ENCODE results near the gene PPIL1. TPM values are rescaled to one million over a fixed set of nuclear protein-coding genes. Genes with fewer than 3 reads are reported as not detected.

The PPIL1 gene
- polyA plus RNA-seq, 2 of the 4 experiments (the other 2 are of a cell fraction) = 42.6 to 60.0 TPM

GRCh38 chr6:36808634-36809033 is 66.0 kb downstream of the PPIL1 start:
- POLR2A ChIA-PET = no interaction called here
- TF ChIP-seq ELK1 (IDR thresholded peaks at IDR 0.05; ENCODE audit: low read depth, low read length) (no peak), SREBF2 (IDR thresholded peaks at IDR 0.05) (no peak), RNF2 (IDR thresholded peaks at IDR 0.05; ENCODE audit: borderline replicate concordance, low read depth) (no peak), CHD2 (IDR thresholded peaks at IDR 0.05; ENCODE audit: low read length, partially characterized antibody) (no peak), ESRRA (IDR thresholded peaks at IDR 0.05; ENCODE audit: borderline replicate concordance, low read length) (no peak), CBX2 (IDR thresholded peaks at IDR 0.05; ENCODE audit: borderline replicate concordance, low read depth) (no peak), KDM5A (IDR thresholded peaks at IDR 0.05) (no peak), EHF (CRISPR knock-in tag; IDR thresholded peaks at IDR 0.05) (no peak), RCOR1 (IDR thresholded peaks at IDR 0.05; ENCODE audit: low read depth, low read length) (no peak), NR3C1 (IDR thresholded peaks at IDR 0.05) (no peak), NPAS2 (CRISPR knock-in tag; IDR thresholded peaks at IDR 0.05; ENCODE audit: borderline replicate concordance) (no peak), BCL3 (IDR thresholded peaks at IDR 0.05) (no peak), TFCP2L1 (CRISPR knock-in tag; IDR thresholded peaks at IDR 0.05) (no peak), ATOH8 (CRISPR knock-in tag; IDR thresholded peaks at IDR 0.05; ENCODE audit: low read depth) (no peak)
- CTCF ChIA-PET = no interaction called here

GRCh38 chr6:36807750-36808149 is 66.9 kb downstream of the PPIL1 start:
- no peak overlapping the region for H3K4me3 ChIP-seq
- CTCF ChIA-PET = no interaction called here
- H3K4me2 ChIP-seq = no peak overlapping the region
- FAIRE-seq (no peak), ATAC-seq (no peak), DNase-seq (ENCODE audit: low read depth in 1 of 2, low spot score in 1 of 2) (no peak)
- POLR2A ChIA-PET = no interaction called here
- H3K27ac ChIP-seq = no peak overlapping the region
- no peaks in the 10 kb centered on the region for H3K4me1 ChIP-seq
- WGBS (ENCODE audit: missing lambda C conversion rate) = 88% methylated on average over 7 of the region's 7 CpGs
- TF ChIP-seq EHF (CRISPR knock-in tag; IDR thresholded peaks at IDR 0.05) (no peak), NR3C1 (IDR thresholded peaks at IDR 0.05) (no peak), HOXB5 (CRISPR knock-in tag; IDR thresholded peaks at IDR 0.05) (no peak), JUN (IDR thresholded peaks at IDR 0.05) (no peak)
- H3K9me3 ChIP-seq = no peaks in the 10 kb centered on the region

More at GRCh38 chr6:36808634-36809033, 66.0 kb downstream of the PPIL1 start:
- WGBS (ENCODE audit: missing lambda C conversion rate) = 38% methylated on average over 5 of the region's 5 CpGs
- no peak for DNase-seq (ENCODE audit: low read depth in 1 of 2, low spot score in 1 of 2)
- no peaks in the 10 kb centered on the region for H3K9me3 ChIP-seq
- no peak overlapping the region for H3K4me2 ChIP-seq
- no peaks in the 10 kb centered on the region for H3K4me1 ChIP-seq
- no peak overlapping the region for H3K4me3 ChIP-seq
- ATAC-seq = no peak
- no peak for FAIRE-seq
- H3K27ac ChIP-seq = no peak overlapping the region

GRCh38 chr6:36807143-36807542 is 67.5 kb downstream of the PPIL1 start:
- Histone ChIP-seq H3K4me1 (no peaks in the 10 kb centered on the region), H3K4me2 (no peak overlapping the region), H3K27ac (no peak overlapping the region), H3K4me3 (no peak overlapping the region), H3K9me3 (no peaks in the 10 kb centered on the region)
- POLR2A ChIA-PET = no interaction called here
- WGBS (ENCODE audit: missing lambda C conversion rate) = 22% methylated on average over 5 of the region's 5 CpGs
- FAIRE-seq (no peak), DNase-seq (ENCODE audit: low read depth in 1 of 2, low spot score in 1 of 2) (no peak), ATAC-seq (no peak)
- CTCF ChIA-PET = interaction anchor here (0.6 to 1.5 kb wide), 2 partner anchors 25 to 308 kb away, joined by 3 read pairs; no protein-coding TSS in a partner anchor
- TF ChIP-seq MAX (IDR thresholded peaks at IDR 0.05) = no peak
- TF ChIP-seq PBX3 (IDR thresholded peaks at IDR 0.05) = no peak
- TF ChIP-seq ZC3H11A (IDR thresholded peaks at IDR 0.05) = no peak
- TF ChIP-seq KDM5A (IDR thresholded peaks at IDR 0.05) = no peak
- no peak for TF ChIP-seq GATA3 (IDR thresholded peaks at IDR 0.05; ENCODE audit: borderline replicate concordance)
- no peak for TF ChIP-seq ELK1 (IDR thresholded peaks at IDR 0.05; ENCODE audit: low read depth, low read length)
- TF ChIP-seq EHMT2 (IDR thresholded peaks at IDR 0.05; ENCODE audit: low read depth) = no peak

Measured in A549 (cell line).